Measurements from ENCODE around the gene NUCKS1. TPM values are rescaled to one million over a fixed set of nuclear protein-coding genes. Genes with fewer than 3 reads are reported as not detected.

Gene NUCKS1
- total RNA-seq, 1 donor from 2014 or later = 99.3 TPM

- ATAC-seq = no peak
Observed at GRCh38 chr1:205693421-205693991, 56.5 kb downstream of the NUCKS1 start.

- ATAC-seq = no peak
Observed at GRCh38 chr1:205692423-205692822, 57.6 kb downstream of the NUCKS1 start.

GRCh38 chr1:205690122-205690756, 59.7 kb downstream of the NUCKS1 start:
- no peak for ATAC-seq

- ATAC-seq = no peak
Observed at GRCh38 chr1:205689479-205689878, 60.5 kb downstream of the NUCKS1 start.

- no peak for ATAC-seq
Observed at GRCh38 chr1:205688171-205689080, 61.6 kb downstream of the NUCKS1 start.

- ATAC-seq = no peak
Observed at GRCh38 chr1:205687242-205687641, 62.7 kb downstream of the NUCKS1 start.

- ATAC-seq = peak; percentile 44
Observed at GRCh38 chr1:205681364-205681763, 68.6 kb downstream of the NUCKS1 start.

GRCh38 chr1:205680073-205680851, 69.7 kb downstream of the NUCKS1 start, which contains the start of gene SLC45A3:
TSS of gene SLC45A3 (minus strand) at chr1:205680509. CDS start at chr1:205664656, 15,853 bp downstream.
- ATAC-seq = peak; percentile 45

- no peak for ATAC-seq
Observed at GRCh38 chr1:205678286-205679111, 71.5 kb downstream of the NUCKS1 start.

- no peak for ATAC-seq
Observed at GRCh38 chr1:205677167-205677566, 72.8 kb downstream of the NUCKS1 start.

- no peak for ATAC-seq
Observed at GRCh38 chr1:205676597-205676996, 73.4 kb downstream of the NUCKS1 start.

GRCh38 chr1:205676002-205676401, 74.0 kb downstream of the NUCKS1 start:
- no peak for ATAC-seq

- no peak for ATAC-seq
Observed at GRCh38 chr1:205675247-205675646, 74.7 kb downstream of the NUCKS1 start.

- no peak for ATAC-seq
Observed at GRCh38 chr1:205672970-205673369, 77.0 kb downstream of the NUCKS1 start.

GRCh38 chr1:205672395-205672889, 77.5 kb downstream of the NUCKS1 start:
- no peak for ATAC-seq

- no peak for ATAC-seq
Observed at GRCh38 chr1:205670611-205671430, 79.2 kb downstream of the NUCKS1 start.

- no peak for ATAC-seq
Observed at GRCh38 chr1:205670150-205670446, 79.9 kb downstream of the NUCKS1 start.

GRCh38 chr1:205669341-205670149, 80.4 kb downstream of the NUCKS1 start:
- ATAC-seq = peak; percentile 18

- no peak for ATAC-seq
Observed at GRCh38 chr1:205668951-205669340, 81.0 kb downstream of the NUCKS1 start.

Measured in esophagus mucosa (tissue), 1 donor.